NCI-H226 (cell line): ENCODE results near the gene STH.
"Not testable (repeated sequence)": the region's sequence is repeated elsewhere in the genome, so short reads cannot be mapped to it uniquely, and the experiment has no call there.

Experiments
- DNase-seq: peaks from one replicate; pipeline ENCODE4 v3.0.0-alpha.2; 2015

Gene STH

GRCh38 chr17:45987706-45988105 is 11.3 kb upstream of the STH start:
- DNase-seq: no peak

- no peak for DNase-seq
These were observed 9.3 kb upstream of the STH start for GRCh38 chr17:45989759-45990158.

- no peak for DNase-seq
These were observed 8.2 kb upstream of the STH start for GRCh38 chr17:45990886-45991285.

GRCh38 chr17:45991341-45991740 is 7.7 kb upstream of the STH start:
- no peak for DNase-seq

GRCh38 chr17:45992175-45992574 is 6.9 kb upstream of the STH start:
- no peak for DNase-seq

- DNase-seq: no peak
These were observed 6.1 kb upstream of the STH start for GRCh38 chr17:45992904-45993303.

GRCh38 chr17:45993962-45994627 is 5.0 kb upstream of the STH start:
- DNase-seq: no peak

GRCh38 chr17:45994987-45995386 is 4.1 kb upstream of the STH start:
- no peak for DNase-seq

- no peak for DNase-seq
These were observed 3.3 kb upstream of the STH start for GRCh38 chr17:45995627-45996270.

GRCh38 chr17:45996282-45996937 is 2.6 kb upstream of the STH start:
- no peak for DNase-seq

- DNase-seq: no peak
These were observed 1.9 kb upstream of the STH start for GRCh38 chr17:45997166-45997565.

GRCh38 chr17:45997624-45998023 is 1.4 kb upstream of the STH start:
- peak; percentile 19 for DNase-seq

- no peak for DNase-seq
These were observed 845 bp downstream of the STH start for GRCh38 chr17:45999900-46000290.

GRCh38 chr17:46000292-46000691 is 1.2 kb downstream of the STH start:
- DNase-seq: no peak

- DNase-seq: no peak
These were observed 1.7 kb downstream of the STH start for GRCh38 chr17:46000757-46001156.

GRCh38 chr17:46001390-46002310 is 2.6 kb downstream of the STH start:
- no peak for DNase-seq

GRCh38 chr17:46002311-46002972 is 3.4 kb downstream of the STH start:
- DNase-seq: peak; percentile 27

GRCh38 chr17:46002973-46003316 is 3.9 kb downstream of the STH start:
- DNase-seq: no peak

- no peak for DNase-seq
These were observed 5.1 kb downstream of the STH start for GRCh38 chr17:46003907-46004748.

GRCh38 chr17:46006082-46006481 is 7.0 kb downstream of the STH start:
- DNase-seq: not testable (repeated sequence)

- no peak for DNase-seq
These were observed 8.5 kb downstream of the STH start for GRCh38 chr17:46007461-46007965.

GRCh38 chr17:46008591-46008990 is 9.5 kb downstream of the STH start:
- DNase-seq: no peak
